ENCODE data around the gene SRSF1.

DNA sequence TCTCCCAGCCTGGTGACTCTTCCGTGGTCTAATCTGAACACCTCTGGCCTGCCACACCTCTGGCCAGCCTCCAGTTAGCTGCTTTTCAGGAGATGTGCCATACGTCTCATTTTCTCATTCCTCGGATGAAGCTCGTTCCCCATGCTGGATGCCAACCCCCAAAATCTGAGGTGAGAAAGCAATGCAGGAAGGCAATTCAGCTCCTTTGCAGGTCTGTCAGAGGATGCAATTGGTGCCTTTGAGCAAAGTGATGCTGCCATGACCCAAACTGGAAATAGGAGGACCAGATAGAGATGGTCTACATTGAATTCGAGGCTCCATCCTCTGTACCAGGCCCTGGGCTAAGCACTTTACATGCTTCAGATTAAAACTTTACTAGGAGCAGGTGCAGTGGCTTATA, 40.8 kb downstream of the SRSF1 start:
- TF ChIP-seq, protein P1, sequence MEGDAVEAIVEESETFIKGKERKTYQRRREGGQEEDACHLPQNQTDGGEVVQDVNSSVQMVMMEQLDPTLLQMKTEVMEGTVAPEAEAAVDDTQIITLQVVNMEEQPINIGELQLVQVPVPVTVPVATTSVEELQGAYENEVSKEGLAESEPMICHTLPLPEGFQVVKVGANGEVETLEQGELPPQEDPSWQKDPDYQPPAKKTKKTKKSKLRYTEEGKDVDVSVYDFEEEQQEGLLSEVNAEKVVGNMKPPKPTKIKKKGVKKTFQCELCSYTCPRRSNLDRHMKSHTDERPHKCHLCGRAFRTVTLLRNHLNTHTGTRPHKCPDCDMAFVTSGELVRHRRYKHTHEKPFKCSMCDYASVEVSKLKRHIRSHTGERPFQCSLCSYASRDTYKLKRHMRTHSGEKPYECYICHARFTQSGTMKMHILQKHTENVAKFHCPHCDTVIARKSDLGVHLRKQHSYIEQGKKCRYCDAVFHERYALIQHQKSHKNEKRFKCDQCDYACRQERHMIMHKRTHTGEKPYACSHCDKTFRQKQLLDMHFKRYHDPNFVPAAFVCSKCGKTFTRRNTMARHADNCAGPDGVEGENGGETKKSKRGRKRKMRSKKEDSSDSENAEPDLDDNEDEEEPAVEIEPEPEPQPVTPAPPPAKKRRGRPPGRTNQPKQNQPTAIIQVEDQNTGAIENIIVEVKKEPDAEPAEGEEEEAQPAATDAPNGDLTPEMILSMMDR (IDR thresholded peaks at IDR 0.05), result no peak
- no peak for TF ChIP-seq POLR2A (IDR thresholded peaks at IDR 0.05)
